Ishikawa (cell line): Measurements from ENCODE around the gene MYO1A.

Experiments used
- FOXM1 ChIP-seq: IDR thresholded peaks from 2 replicates; pipeline ENCODE4 v1.6.1; 2012; ENCODE audit warnings: low read depth, borderline replicate concordance
- MAX ChIP-seq: IDR thresholded peaks from 2 replicates; pipeline ENCODE4 v1.6.1; 2012
- NFIC ChIP-seq: IDR thresholded peaks from 2 replicates; pipeline ENCODE4 v1.6.1; 2012
- RAD21 ChIP-seq: IDR thresholded peaks from 2 replicates; pipeline ENCODE4 v1.6.1; 2012; ENCODE audit warnings: low read depth
- REST ChIP-seq: IDR thresholded peaks from 2 replicates; pipeline ENCODE4 v1.6.1; 2012; ENCODE audit warnings: low read depth, mild to moderate bottlenecking
- TAF1 ChIP-seq: IDR thresholded peaks from 2 replicates; pipeline ENCODE4 v1.6.1; 2012; ENCODE audit warnings: low read depth, mild to moderate bottlenecking
- TCF12 ChIP-seq: IDR thresholded peaks from 2 replicates; pipeline ENCODE4 v1.6.1; 2012; ENCODE audit warnings: low read depth
- YY1 ChIP-seq: IDR thresholded peaks from 2 replicates; pipeline ENCODE4 v1.6.1; 2012; ENCODE audit warnings: low read depth

- TF ChIP-seq NFIC (no peak), YY1 (no peak), TCF12 (no peak), RAD21 (no peak), MAX (no peak), TAF1 (no peak), REST (no peak), FOXM1 (no peak)
These were observed 29.9 kb upstream of the MYO1A start for GRCh38 chr12:57079821-57080220.
